Left lung (tissue), 10 donors: ENCODE measurements around the gene DNAH3. TPM values are rescaled to one million over a fixed set of nuclear protein-coding genes. Genes with fewer than 3 reads are reported as not detected.
"Not testable (repeated sequence)": the region's sequence is repeated elsewhere in the genome, so short reads cannot be mapped to it uniquely, and the experiment has no call there.

Experiments
- ATAC-seq: fragments of 200-7000 bp; cut with Tn5 transposase; one replicate; pipeline ENCODE4 v1.9.1; 2020; ENCODE audit warnings: moderate library complexity
- DNase-seq, 4 donors: peaks; one replicate each; pipeline ENCODE4 v3.0.0-alpha.2; 2013 to 2020
- H3K27ac ChIP-seq, 2 donors: fragments of 200-600 bp; sonication (generic) in 1 of 2; one replicate each; pipeline versions ENCODE4 v1.5.0 to v1.8.0; 2020 to 2021
- H3K27me3 ChIP-seq, 2 donors: fragments of 200-600 bp; sonication (generic) in 1 of 2; one replicate each; pipeline versions ENCODE4 v1.5.0 to v1.8.0; 2020 to 2021
- H3K36me3 ChIP-seq, 2 donors: fragments of 200-600 bp; sonication (generic) in 1 of 2; one replicate each; pipeline versions ENCODE4 v1.5.0 to v1.8.0; 2020 to 2021
- H3K4me1 ChIP-seq, 2 donors: fragments of 200-600 bp; one replicate each; pipeline ENCODE4 v1.8.0; 2021
- H3K4me3 ChIP-seq, 2 donors: fragments of 200-600 bp; sonication (generic) in 1 of 2; one replicate each; pipeline versions ENCODE4 v1.5.0 to v1.8.0; 2020 to 2021; ENCODE audit warnings: mild to moderate bottlenecking in 1 of 2
- H3K9me3 ChIP-seq, 2 donors: fragments of 200-600 bp; sonication (generic) in 1 of 2; one replicate each; pipeline versions ENCODE4 v1.5.0 to v1.8.0; 2020 to 2021
- intact Hi-C, 2 donors: fragments of 100-400 bp; cut with DNase I; formaldehyde crosslinking; loops; one replicate each; pipeline versions ENCODE4 v1.11.2 to v1.14.2; 2022
- polyA plus RNA-seq, 6 donors: library from polyadenylated mRNA; unstranded; fragments of 120-200 nt; gene quantifications; one replicate each; pipeline ENCODE4 v1.2.1, GENCODE V29; 2013; ENCODE audit not compliant: insufficient read length in 6 of 6
- total RNA-seq, 2 donors: library from RNA; stranded (reverse); fragmentation: NEBNext Ultra II Directional; extraction: Animal tissue kit (Norgen Biotek cat#: 25700); gene quantifications; one replicate each; pipeline ENCODE4 v1.2.1, GENCODE V29; 2021
- TF ChIP-seq, protein P1 (sequence below), 2 donors: fragments of 200-600 bp; sonication (generic) in 1 of 2; IDR thresholded peaks; one replicate each; pipeline versions ENCODE4 v1.5.0 to v1.8.0; 2021; ENCODE audit warnings: antibody characterized with exemption in 2 of 2
- donor health status: DM: no; HTN: yes; CAD: no.
- donor health status: DM: no; HTN: no; CAD: no.

The DNAH3 gene
- total and polyA plus RNA-seq, 8 donors: 0.88 to 6.4 (median 3.2) TPM; not detected in 1

DNA sequence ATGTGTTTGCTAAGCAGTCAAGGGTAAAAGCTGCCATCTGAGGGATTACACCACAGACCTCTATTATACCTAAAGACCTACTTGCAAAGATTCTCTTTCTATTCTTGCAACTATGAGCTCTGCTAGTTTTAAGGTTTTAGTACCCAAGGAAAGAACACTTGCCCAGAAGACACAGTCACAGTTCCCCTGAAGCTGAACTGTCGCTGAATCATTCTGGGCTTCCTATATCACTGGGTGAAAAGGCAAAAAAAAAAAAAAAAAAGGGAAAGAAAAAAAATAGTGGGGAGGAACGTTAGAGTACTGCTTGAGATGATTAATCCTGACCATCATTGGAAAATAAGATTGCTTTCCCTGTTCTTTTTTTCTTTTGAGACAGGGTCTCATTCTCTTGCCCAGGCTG, 212.2 kb downstream of the DNAH3 start:
- ATAC-seq: peak; percentile 38
- TF ChIP-seq, protein P1, sequence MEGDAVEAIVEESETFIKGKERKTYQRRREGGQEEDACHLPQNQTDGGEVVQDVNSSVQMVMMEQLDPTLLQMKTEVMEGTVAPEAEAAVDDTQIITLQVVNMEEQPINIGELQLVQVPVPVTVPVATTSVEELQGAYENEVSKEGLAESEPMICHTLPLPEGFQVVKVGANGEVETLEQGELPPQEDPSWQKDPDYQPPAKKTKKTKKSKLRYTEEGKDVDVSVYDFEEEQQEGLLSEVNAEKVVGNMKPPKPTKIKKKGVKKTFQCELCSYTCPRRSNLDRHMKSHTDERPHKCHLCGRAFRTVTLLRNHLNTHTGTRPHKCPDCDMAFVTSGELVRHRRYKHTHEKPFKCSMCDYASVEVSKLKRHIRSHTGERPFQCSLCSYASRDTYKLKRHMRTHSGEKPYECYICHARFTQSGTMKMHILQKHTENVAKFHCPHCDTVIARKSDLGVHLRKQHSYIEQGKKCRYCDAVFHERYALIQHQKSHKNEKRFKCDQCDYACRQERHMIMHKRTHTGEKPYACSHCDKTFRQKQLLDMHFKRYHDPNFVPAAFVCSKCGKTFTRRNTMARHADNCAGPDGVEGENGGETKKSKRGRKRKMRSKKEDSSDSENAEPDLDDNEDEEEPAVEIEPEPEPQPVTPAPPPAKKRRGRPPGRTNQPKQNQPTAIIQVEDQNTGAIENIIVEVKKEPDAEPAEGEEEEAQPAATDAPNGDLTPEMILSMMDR (IDR thresholded peaks at IDR 0.05): no peak
- no peaks in the 10 kb centered on the region for H3K36me3 ChIP-seq
- no peaks in the 10 kb centered on the region for H3K9me3 ChIP-seq
- H3K4me3 ChIP-seq: no peak overlapping the region
- intact Hi-C loops: no loop called here
- peaks cover 0 to 8% of the 10 kb centered on the region in 2 donors for H3K4me1 ChIP-seq
- H3K27ac ChIP-seq: no peak overlapping the region
- no peak for DNase-seq
- H3K27me3 ChIP-seq: no peaks in the 10 kb centered on the region

- Histone ChIP-seq H3K9me3 (no peaks in the 10 kb centered on the region), H3K4me3 (no peak overlapping the region), H3K36me3 (no peaks in the 10 kb centered on the region), H3K27me3 (no peaks in the 10 kb centered on the region), H3K27ac (no peak overlapping the region), H3K4me1 (peaks cover 0 to 8% of the 10 kb centered on the region in 2 donors)
- DNase-seq (no peak), ATAC-seq (no peak)
- TF ChIP-seq, protein P1 (IDR thresholded peaks at IDR 0.05): no peak
- intact Hi-C loops: no loop called here
Measured at GRCh38 chr16:20937736-20938135, 212.9 kb downstream of the DNAH3 start.

DNA sequence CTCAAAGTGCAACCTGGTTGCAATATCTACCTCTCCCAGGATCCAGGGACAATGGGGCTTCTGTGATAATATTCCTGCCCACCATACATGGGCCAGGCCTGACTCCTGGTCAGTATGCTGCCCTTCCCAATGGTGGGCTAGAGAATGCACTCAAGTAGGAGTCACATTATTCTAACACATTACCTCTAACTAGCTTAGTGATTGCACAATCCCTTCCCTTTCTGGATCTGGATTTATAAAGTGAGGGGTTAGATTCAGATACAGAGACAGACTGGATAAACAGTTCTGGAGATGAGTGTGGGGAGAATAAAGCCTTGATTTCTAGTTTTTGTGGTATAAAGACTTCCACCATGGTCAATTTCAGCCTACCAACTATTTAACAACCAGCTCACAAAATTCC, 217.1 kb downstream of the DNAH3 start:
- ATAC-seq (no peak), DNase-seq (no peak)
- H3K27me3 ChIP-seq: no peaks in the 10 kb centered on the region
- no peaks in the 10 kb centered on the region for H3K9me3 ChIP-seq
- intact Hi-C loops: no loop called here
- TF ChIP-seq, protein P1 (IDR thresholded peaks at IDR 0.05): no peak
- H3K36me3 ChIP-seq: no peaks in the 10 kb centered on the region
- no peak overlapping the region for H3K27ac ChIP-seq
- H3K4me1 ChIP-seq: no peaks in the 10 kb centered on the region
- no peak overlapping the region for H3K4me3 ChIP-seq

- ATAC-seq: no peak
- H3K36me3 ChIP-seq: no peaks in the 10 kb centered on the region
- no peak overlapping the region for H3K27ac ChIP-seq
- no peaks in the 10 kb centered on the region for H3K4me1 ChIP-seq
- no peaks in the 10 kb centered on the region for H3K27me3 ChIP-seq
- no peak overlapping the region for H3K4me3 ChIP-seq
- DNase-seq: no peak
- H3K9me3 ChIP-seq: no peaks in the 10 kb centered on the region
- intact Hi-C loops: no loop called here
- TF ChIP-seq, protein P1 (IDR thresholded peaks at IDR 0.05): no peak
Measured at GRCh38 chr16:20931066-20931600, 219.5 kb downstream of the DNAH3 start.

DNA sequence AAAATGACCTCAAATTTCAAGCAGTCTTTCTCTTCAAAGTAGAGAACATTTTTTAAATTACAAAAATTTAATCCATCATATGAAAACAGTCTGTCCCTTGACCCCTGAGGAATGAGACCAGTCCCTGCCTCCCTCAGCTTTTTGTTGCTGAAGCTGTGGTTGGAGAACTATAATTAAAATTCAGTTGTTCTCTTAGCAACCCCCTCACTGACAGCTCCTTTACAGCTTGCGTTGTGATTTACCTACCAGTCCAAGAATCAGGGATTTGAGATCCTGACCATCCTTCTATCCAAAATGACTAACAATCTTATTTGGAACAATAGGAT, 220.3 kb downstream of the DNAH3 start:
- intact Hi-C loops: no loop called here
- peaks cover 0 to 7% of the 10 kb centered on the region in 2 donors for H3K36me3 ChIP-seq
- H3K27ac ChIP-seq: no peak overlapping the region
- H3K4me1 ChIP-seq: no peaks in the 10 kb centered on the region
- DNase-seq (no peak), ATAC-seq (no peak)
- no peaks in the 10 kb centered on the region for H3K9me3 ChIP-seq
- no peaks in the 10 kb centered on the region for H3K27me3 ChIP-seq
- TF ChIP-seq, protein P1 (IDR thresholded peaks at IDR 0.05): no peak
- no peak overlapping the region for H3K4me3 ChIP-seq

DNA sequence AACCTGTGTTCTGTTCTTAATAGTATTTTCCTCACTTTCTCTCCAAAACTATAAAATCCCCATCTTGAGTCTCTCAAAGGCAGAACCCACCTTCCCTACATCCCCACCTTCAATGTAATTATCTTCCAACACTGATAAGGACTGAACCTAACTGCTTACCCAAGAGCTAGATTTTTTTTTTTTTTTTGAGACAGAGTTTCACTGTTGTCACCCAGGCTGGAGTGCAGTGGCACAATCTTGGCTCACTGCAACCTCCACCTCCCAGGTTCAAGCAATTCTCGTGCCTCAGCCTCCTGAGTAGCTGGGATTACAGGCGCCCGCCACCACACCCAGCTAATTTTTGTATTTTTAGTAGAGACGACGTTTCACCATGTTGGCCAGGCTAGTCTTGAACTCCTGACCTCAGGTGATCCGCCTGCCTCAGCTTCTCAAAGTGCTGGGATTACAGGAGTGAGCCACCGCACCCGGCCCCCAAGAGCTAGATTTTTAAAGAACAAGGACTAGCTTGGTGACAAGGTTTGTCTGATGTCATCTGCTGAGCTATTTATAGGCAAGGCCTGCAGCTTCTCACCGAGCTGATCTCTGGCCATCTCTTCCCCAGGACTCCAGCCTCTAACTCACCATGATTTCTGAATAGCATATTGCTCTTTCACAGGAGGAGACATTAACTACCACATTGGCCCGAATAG, 220.8 kb downstream of the DNAH3 start:
- H3K9me3 ChIP-seq, ATAC-seq, DNase-seq, H3K27me3 ChIP-seq, H3K4me1 ChIP-seq, H3K4me3 ChIP-seq, intact Hi-C loops, H3K27ac ChIP-seq: not testable (repeated sequence)
- H3K36me3 ChIP-seq: peaks cover 0 to 12% of the 10 kb centered on the region in 2 donors
